ENCODE data around the gene RRP36. TPM values are rescaled to one million over a fixed set of nuclear protein-coding genes. Genes with fewer than 3 reads are reported as not detected.

The RRP36 gene
- total RNA-seq, 2 donors from 2014 or later: 40.0 to 40.1 TPM

DNA sequence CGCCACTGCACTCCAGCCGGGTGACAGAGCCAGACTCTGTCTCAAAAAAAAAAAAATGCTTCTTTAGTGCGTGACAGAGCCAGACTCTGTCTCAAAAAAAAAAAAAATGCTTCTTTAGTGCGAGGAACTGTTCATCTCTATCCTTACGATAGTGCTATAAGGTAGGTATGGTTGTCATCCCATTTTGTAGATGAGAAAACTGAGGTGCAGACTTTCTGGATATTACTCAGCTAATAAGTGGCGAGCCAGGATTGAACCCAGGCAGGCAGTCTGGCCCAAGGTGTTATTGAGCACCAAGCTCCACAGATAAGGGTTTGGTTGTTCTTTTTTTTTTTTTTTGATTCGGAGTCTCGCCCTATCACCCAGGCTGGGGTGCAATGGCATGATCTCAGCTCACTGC, 19.6 kb upstream of the RRP36 start:
- no peak for DNase-seq (ENCODE audit: low spot score)
- intact Hi-C loops (cut with DNase I): loop anchor here in 1 of 2 donors (10.0 kb wide), 1 partner anchor 123 kb away; no protein-coding TSS in a partner anchor

DNA sequence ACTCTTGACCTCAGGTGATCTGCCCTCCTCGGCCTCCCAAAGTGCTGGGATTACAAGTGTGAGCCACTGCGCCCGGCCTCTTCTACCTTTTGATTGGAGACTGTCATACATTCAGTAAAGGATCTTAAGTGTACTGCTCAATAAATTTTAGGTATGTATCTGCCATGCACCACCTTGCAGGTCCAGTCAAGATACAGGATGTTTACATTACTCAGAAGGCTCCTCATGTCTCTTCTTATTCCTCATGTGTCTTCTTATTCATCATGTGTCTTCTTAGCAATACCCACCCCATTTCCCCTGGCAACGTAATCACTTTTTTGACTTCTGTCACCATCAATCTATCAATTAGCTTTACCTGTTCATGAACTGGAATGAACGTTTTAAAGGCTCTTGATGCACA, 15.6 kb upstream of the RRP36 start:
- intact Hi-C loops (cut with DNase I): loop anchor here in 1 of 2 donors (10.0 kb wide), 1 partner anchor 119 kb away; no protein-coding TSS in a partner anchor
- no peak for DNase-seq (ENCODE audit: low spot score)

GRCh38 chr6:43006251-43006650, 15.2 kb upstream of the RRP36 start:
- DNase-seq (ENCODE audit: low spot score): no peak
- intact Hi-C loops (cut with DNase I): loop anchor here in 1 of 2 donors (10.0 kb wide), 1 partner anchor 119 kb away; no protein-coding TSS in a partner anchor

GRCh38 chr6:43007126-43007525, 14.3 kb upstream of the RRP36 start:
- DNase-seq (ENCODE audit: low spot score): no peak
- intact Hi-C loops (cut with DNase I): loop anchor here in 1 of 2 donors (10.0 kb wide), 1 partner anchor 118 kb away; no protein-coding TSS in a partner anchor

DNA sequence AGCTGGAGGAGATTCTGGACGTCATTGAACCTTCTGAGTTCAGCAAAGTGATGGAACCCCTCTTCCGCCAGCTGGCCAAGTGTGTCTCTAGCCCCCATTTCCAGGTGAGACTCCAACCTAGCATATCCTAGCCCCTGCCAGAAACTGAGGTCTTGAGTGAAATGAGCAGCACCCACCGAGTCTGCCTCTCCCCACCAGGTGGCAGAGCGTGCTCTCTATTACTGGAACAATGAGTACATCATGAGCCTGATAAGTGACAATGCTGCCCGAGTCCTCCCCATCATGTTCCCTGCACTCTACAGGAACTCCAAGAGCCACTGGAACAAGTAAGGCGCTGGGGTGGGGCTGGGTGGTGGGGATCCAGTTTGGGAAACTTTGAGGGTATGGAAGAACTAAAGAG, 12.3 kb upstream of the RRP36 start:
- no peak for DNase-seq (ENCODE audit: low spot score)
- intact Hi-C loops (cut with DNase I): loop anchor here in 1 of 2 donors (10.0 kb wide), 1 partner anchor 116 kb away; no protein-coding TSS in a partner anchor

- intact Hi-C loops (cut with DNase I): no loop called here
- no peak for DNase-seq (ENCODE audit: low spot score)
Observed at GRCh38 chr6:43011207-43011606, 10.2 kb upstream of the RRP36 start.

- intact Hi-C loops (cut with DNase I): no loop called here
- DNase-seq (ENCODE audit: low spot score): no peak
Observed at GRCh38 chr6:43012364-43012763, 9.1 kb upstream of the RRP36 start.

GRCh38 chr6:43013097-43013842, 8.2 kb upstream of the RRP36 start:
- intact Hi-C loops (cut with DNase I): no loop called here
- no peak for DNase-seq (ENCODE audit: low spot score)

DNA sequence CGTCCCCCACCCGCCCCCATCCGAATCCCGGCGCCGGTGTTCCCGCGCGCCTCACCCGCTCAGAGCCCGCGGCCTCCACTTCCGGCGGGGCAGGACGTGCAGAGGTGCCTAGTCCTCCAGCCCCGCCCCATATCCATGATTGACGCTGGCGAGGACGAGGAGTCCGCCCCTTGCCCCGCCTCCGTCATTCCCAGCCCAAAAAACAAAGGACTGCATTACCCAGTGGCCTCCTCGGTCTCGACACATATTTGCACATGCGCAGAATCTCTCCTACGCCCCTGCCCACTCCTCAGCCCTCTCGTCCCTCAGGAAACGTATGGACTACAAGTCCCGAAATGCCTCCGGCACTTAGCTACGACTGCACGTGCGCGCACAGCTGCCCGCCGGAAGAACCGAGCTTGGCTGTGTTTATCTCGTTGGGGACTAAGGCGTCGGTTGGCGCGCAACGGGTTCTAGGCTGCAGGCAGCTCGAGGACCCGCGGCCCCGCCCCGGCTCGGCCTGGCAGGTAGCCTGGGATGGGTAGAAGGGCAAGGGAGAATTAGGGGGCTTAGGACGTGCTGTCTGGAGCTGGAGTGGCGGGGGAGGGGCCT, 7.5 kb upstream of the RRP36 start, which contains the start of the genes KLHDC3 and MEA1:
Gene KLHDC3 (plus strand): TSS at position 407 of the 591 bp plus-strand sequence. CDS start 2,944 bp downstream, outside the sequence.
Gene MEA1 (minus strand): TSS at position 104 of the 591 bp plus-strand sequence. CDS start 133 bp downstream, outside the sequence.
- DNase-seq (ENCODE audit: low spot score): peak; percentile 99
- intact Hi-C loops (cut with DNase I): no loop called here

DNA sequence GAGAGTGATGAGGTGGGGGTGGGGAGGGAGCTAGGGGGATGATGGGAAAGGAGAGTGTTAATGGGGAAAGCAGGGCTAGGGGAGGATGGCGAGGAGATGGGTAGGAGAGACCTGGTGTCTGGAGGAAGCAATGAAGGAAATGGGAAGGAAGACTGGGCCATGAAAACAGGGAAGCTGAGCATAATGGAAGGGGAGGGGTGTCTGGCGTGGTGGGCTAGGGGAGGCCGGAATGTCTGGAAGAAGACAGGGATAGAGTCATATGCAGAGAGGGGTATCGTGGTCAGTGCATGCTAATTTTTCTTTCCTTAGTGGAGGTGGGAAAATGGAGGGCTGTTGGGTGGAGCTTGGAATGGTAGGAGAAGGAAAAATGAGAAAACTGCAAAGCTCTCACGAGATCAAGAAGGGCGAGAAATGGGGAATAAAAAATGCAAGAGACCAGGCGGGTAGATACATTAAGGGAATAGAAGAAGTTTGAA, 7.0 kb upstream of the RRP36 start:
- intact Hi-C loops (cut with DNase I): no loop called here
- no peak for DNase-seq (ENCODE audit: low spot score)

DNA sequence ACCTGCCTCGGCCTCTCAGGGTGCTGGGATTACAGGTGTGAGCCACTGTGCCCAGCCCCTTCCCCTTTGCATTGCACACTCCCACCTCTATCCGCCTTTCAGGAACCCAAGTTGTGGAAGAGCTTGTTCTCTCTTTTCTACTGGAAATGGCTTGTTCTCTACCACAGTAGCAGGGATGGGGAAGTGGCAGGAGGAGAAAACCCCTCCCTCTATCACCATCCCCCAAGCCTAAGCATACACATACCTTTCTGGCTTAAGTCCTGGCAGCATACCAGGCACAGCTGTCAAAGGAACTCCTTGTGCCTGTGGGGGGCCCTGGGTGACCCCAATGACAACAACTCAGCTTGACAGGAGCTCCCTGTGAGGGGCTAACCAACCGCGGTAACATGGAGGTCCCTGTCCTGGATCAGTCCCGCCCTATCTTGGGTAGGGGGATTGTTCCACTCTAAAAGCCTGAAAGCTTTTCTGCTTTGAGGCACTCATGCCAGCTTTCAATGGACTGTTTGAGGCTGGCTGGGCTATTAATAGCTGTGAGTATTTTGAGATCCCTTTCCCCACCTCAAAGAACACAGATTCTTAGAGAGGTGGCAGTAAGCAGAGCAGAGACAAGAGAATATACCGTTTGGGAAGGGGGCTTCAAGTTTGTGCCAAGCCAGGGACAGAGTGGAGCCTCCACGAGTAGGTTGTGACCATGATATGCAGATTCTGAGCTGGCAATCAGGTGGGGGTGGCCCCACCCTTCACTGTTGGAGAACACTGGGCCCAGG, 5.1 kb upstream of the RRP36 start:
- DNase-seq (ENCODE audit: low spot score): no peak
- intact Hi-C loops (cut with DNase I): no loop called here

GRCh38 chr6:43016943-43017334, 4.5 kb upstream of the RRP36 start:
- DNase-seq (ENCODE audit: low spot score): no peak
- intact Hi-C loops (cut with DNase I): no loop called here

DNA sequence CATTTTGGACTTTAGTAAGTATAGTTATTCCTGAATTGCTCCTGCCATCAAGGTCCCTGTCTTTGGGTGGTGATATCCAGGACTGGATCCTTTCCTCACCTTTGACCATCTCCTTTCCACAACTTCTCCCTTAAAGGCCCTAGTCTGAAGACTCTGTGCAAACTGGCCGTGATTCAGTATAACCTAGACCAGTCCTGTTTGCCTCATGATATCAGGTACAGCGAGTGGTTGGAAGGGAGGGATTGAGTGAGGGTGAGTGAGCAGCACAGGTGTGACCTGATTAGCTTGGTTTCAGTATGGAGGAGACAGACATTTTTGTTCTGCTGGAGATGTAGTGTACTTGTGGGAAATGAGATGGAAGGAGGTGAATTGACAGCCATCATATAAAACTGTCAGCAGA, 2.3 kb upstream of the RRP36 start:
- DNase-seq (ENCODE audit: low spot score): no peak
- intact Hi-C loops (cut with DNase I): no loop called here

DNA sequence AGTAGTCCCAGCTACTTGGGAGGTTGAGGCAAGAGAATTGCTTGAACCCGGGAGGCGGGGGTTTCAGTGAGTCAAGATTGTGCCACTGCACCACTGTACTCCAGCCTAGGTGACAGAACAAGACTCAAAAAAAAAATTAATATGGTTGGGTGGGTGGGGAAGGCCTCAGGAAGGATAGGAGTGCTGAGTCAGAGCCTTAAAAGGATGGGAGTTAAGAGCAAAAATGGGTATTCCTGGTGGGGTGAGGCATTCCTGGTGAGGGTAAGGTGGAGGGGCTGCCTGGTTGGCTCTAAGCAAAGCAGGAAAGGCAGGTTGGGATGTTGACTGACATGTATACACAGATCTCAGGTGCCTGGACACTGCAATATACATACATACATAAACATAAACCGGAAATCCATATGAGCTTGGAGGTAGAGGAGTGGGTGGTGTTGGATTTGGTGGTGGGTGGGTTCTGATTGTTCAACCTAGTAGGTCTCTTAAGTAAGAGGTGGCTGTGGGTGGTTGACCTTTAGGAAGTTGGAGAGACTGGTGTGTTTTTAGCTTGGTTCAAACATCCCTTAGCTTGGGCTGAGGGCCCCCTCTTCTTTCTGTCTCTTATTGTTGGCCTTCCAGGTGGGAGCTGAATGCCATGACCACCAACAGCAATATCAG, 1.2 kb upstream of the RRP36 start:
- intact Hi-C loops (cut with DNase I): no loop called here
- DNase-seq (ENCODE audit: low spot score): no peak

- intact Hi-C loops (cut with DNase I): no loop called here
- DNase-seq (ENCODE audit: low spot score): no peak
Observed at GRCh38 chr6:43020847-43021246, 576 bp upstream of the RRP36 start.

GRCh38 chr6:43024436-43024835, 3.0 kb downstream of the RRP36 start:
- intact Hi-C loops (cut with DNase I): no loop called here
- DNase-seq (ENCODE audit: low spot score): no peak

GRCh38 chr6:43026365-43026764, 4.9 kb downstream of the RRP36 start:
- DNase-seq (ENCODE audit: low spot score): no peak
- intact Hi-C loops (cut with DNase I): no loop called here

- no peak for DNase-seq (ENCODE audit: low spot score)
- intact Hi-C loops (cut with DNase I): no loop called here
Observed at GRCh38 chr6:43029120-43029519, 7.7 kb downstream of the RRP36 start.

GRCh38 chr6:43032326-43032725, 10.9 kb downstream of the RRP36 start:
- intact Hi-C loops (cut with DNase I): no loop called here
- DNase-seq (ENCODE audit: low spot score): no peak

Measured in posterior vena cava (tissue), 2 donors.